SK-N-MC (cell line): Measurements from ENCODE around the gene ATP8B2.

Source experiments
- EZH2 ChIP-seq: fragments of 200-600 bp; sonication (generic); IDR thresholded peaks from one replicate; pipeline ENCODE4 v1.6.1; 2017; ENCODE audit warnings: antibody characterized with exemption
- FOXP2 ChIP-seq: optimal IDR thresholded peaks from 2 replicates; pipeline ENCODE3; 2011; ENCODE audit warnings: mild to moderate bottlenecking, moderate library complexity; ENCODE audit not compliant: insufficient read depth; ENCODE audit errors: extremely low read length, control extremely low read depth
- POLR2AphosphoS5 ChIP-seq: IDR thresholded peaks from 2 replicates; pipeline ENCODE4 v1.6.1; 2012; ENCODE audit warnings: mild to moderate bottlenecking, low read depth, low read length, borderline replicate concordance

GRCh38 chr1:154348429-154349076, 23.2 kb downstream of the ATP8B2 start:
- TF ChIP-seq POLR2AphosphoS5 (no peak), EZH2 (no peak), FOXP2 (no peak)
